Esophagus squamous epithelium (tissue), 5 donors: ENCODE data around the gene UBA7. TPM values are rescaled to one million over a fixed set of nuclear protein-coding genes. Genes with fewer than 3 reads are reported as not detected.

Experiments used
- DNase-seq: peaks from one replicate; lab custom pipeline; 2025; lab: John Stamatoyannopoulos, UW
- H3K27ac ChIP-seq, 4 donors: fragments of 200-600 bp; sonication (generic); one replicate each; pipeline ENCODE4 v1.5.1; 2016 to 2019; ENCODE audit warnings: mild to moderate bottlenecking in 1 of 4
- H3K27me3 ChIP-seq, 4 donors: fragments of 200-600 bp; sonication (generic); 1 replicate in 3 of 4; 2 replicates in 1 of 4; pipeline versions ENCODE4 v1.5.1 to v1.6.0; 2017 to 2021; ENCODE audit warnings: antibody characterized with exemption in 1 of 4
- H3K36me3 ChIP-seq, 3 donors: fragments of 200-600 bp; sonication (generic); one replicate each; pipeline ENCODE4 v1.5.1; 2016 to 2019
- H3K4me1 ChIP-seq, 3 donors: fragments of 200-600 bp; sonication (generic); one replicate each; pipeline ENCODE4 v1.5.1; 2017 to 2019
- H3K4me3 ChIP-seq, 4 donors: fragments of 200-600 bp; sonication (generic); 1 replicate in 3 of 4; 2 replicates in 1 of 4; pipeline ENCODE4 v1.5.1; 2016 to 2019; ENCODE audit warnings: mild to moderate bottlenecking in 2 of 4, moderate library complexity in 1 of 4
- H3K9me3 ChIP-seq, 3 donors: fragments of 200-600 bp; sonication (generic); one replicate each; pipeline ENCODE4 v1.5.1; 2016 to 2019
- CTCF ChIP-seq, 6 experiments: fragments of 450-650 bp in 4 of 6; fragments of 200-600 bp in 2 of 6; sonication (generic) in 2 of 6; IDR thresholded peaks; one replicate each; pipeline ENCODE4 v1.5.1; 2016 to 2019; ENCODE audit warnings: antibody characterized with exemption in 6 of 6, mild to moderate bottlenecking in 4 of 6, moderate library complexity in 4 of 6
- POLR2A ChIP-seq, 4 donors: fragments of 450-650 bp; IDR thresholded peaks; one replicate each; pipeline ENCODE4 v1.6.1; 2017; ENCODE audit warnings: antibody characterized with exemption in 4 of 4, mild to moderate bottlenecking in 4 of 4, moderate library complexity in 3 of 4
- WGBS, 2 donors: methylation state at CpG; one replicate each; pipeline ENCODE4 v1.1.5; 2018; 5-methylcytosine and 5-hydroxymethylcytosine counted together
- intact Hi-C: fragments of 100-400 bp; cut with DNase I; formaldehyde crosslinking; loops from one replicate; pipeline ENCODE4 v1.15.0; 2022
- total RNA-seq, 4 donors: library from RNA; depleted of rRNA; stranded (reverse); fragments of >200 nt; gene quantifications; one replicate each; pipeline ENCODE4 v1.1.0, GENCODE V29; 2016
- donor health status: DM: yes; HTN: yes; CAD: no.

UBA7 gene
- 10 to 100 TPM in 3 of 4 donors, 1 to 10 TPM in 1; 8.1 to 43.3 (median 33.8) TPM for total RNA-seq

- no peak for DNase-seq
- TF ChIP-seq POLR2A (IDR thresholded peaks at IDR 0.05) (peak in 1 of 4 donors; percentile 9), CTCF (IDR thresholded peaks at IDR 0.05) (no peak)
- H3K4me3 ChIP-seq, result peak within 1 kb of the TSS; percentile 24 to 65 (median 53)
- WGBS, 2 donors, result 0% methylated on average over 1 to 3 of the region's 9 CpGs
- H3K27ac ChIP-seq, result peak within 1 kb of the TSS; percentile 76 to 88 (median 84)
- H3K36me3 ChIP-seq, result peaks cover 15 to 40% (median 18%) of the 10 kb centered on the region in 3 donors
- intact Hi-C loops, result no loop called here
- H3K9me3 ChIP-seq, result no peaks in the 10 kb centered on the region
- no peaks in the 10 kb centered on the region for H3K27me3 ChIP-seq
- peaks cover 16 to 40% (median 19%) of the 10 kb centered on the region in 3 donors for H3K4me1 ChIP-seq
Measured at GRCh38 chr3:49813497-49814174, at the start of gene UBA7. TSS of gene UBA7 (minus strand) at chr3:49813953. CDS start at chr3:49813787, 166 bp downstream.

- Histone ChIP-seq H3K4me3 (no peak overlapping the region), H3K36me3 (no peaks in the 10 kb centered on the region), H3K27ac (no peak overlapping the region), H3K4me1 (peaks cover 8 to 17% (median 13%) of the 10 kb centered on the region in 3 donors), H3K9me3 (no peaks in the 10 kb centered on the region), H3K27me3 (peaks cover 0 to 24% (median 2%) of the 10 kb centered on the region in 4 donors)
- TF ChIP-seq POLR2A (IDR thresholded peaks at IDR 0.05), result no peak
- intact Hi-C loops, result no loop called here
- WGBS, 2 donors, result 100% methylated on average over 1 of the region's 12 CpGs; no CpG with 5 or more reads in 1 of the 2 donors
- DNase-seq, result no peak
Measured at GRCh38 chr3:49859576-49860305, 46.0 kb upstream of the UBA7 start.

GRCh38 chr3:49856181-49857005, 42.6 kb upstream of the UBA7 start, which contains the start of gene TRAIP:
TSS of gene TRAIP (minus strand) at chr3:49856564. CDS start at chr3:49856453, 111 bp downstream.
- no peaks in the 10 kb centered on the region for H3K27me3 ChIP-seq
- peaks cover 8 to 17% (median 13%) of the 10 kb centered on the region in 3 donors for H3K4me1 ChIP-seq
- TF ChIP-seq POLR2A (IDR thresholded peaks at IDR 0.05) (peak in 1 of 4 donors; percentile 34), CTCF (IDR thresholded peaks at IDR 0.05) (no peak)
- peak; percentile 60 for DNase-seq
- peak within 1 kb of the TSS; percentile 61 to 87 (median 66) for H3K4me3 ChIP-seq
- H3K27ac ChIP-seq, result peak within 1 kb of the TSS; percentile 71 to 86 (median 84)
- no peaks in the 10 kb centered on the region for H3K36me3 ChIP-seq
- no peaks in the 10 kb centered on the region for H3K9me3 ChIP-seq
- intact Hi-C loops, result no loop called here
- WGBS, 2 donors, result 3 to 11% methylated on average over 7 to 16 of the region's 52 CpGs

- TF ChIP-seq CTCF (IDR thresholded peaks at IDR 0.05), result no peak
- no peak for DNase-seq
- Histone ChIP-seq H3K4me1 (peaks cover 8 to 17% (median 13%) of the 10 kb centered on the region in 3 donors), H3K27ac (peak overlapping the region in 2 of 4 donors; percentile 71 to 86), H3K27me3 (no peaks in the 10 kb centered on the region), H3K9me3 (no peaks in the 10 kb centered on the region), H3K4me3 (peak overlapping the region; percentile 61 to 87 (median 66)), H3K36me3 (no peaks in the 10 kb centered on the region)
- 34 to 40% methylated on average over 3 of the region's 5 CpGs for WGBS, 2 donors
- intact Hi-C loops, result no loop called here
Measured at GRCh38 chr3:49855662-49856061, 41.9 kb upstream of the UBA7 start.

- DNase-seq, result no peak
- TF ChIP-seq POLR2A (IDR thresholded peaks at IDR 0.05) (no peak), CTCF (IDR thresholded peaks at IDR 0.05) (no peak)
- intact Hi-C loops, result loop anchor here (10.0 kb wide), 1 partner anchor 141 kb away; no protein-coding TSS in a partner anchor
- no peaks in the 10 kb centered on the region for H3K9me3 ChIP-seq
- peaks cover 0 to 3% (median 0%) of the 10 kb centered on the region in 3 donors for H3K4me1 ChIP-seq
- no peaks in the 10 kb centered on the region for H3K27me3 ChIP-seq
- no peak overlapping the region for H3K4me3 ChIP-seq
- H3K36me3 ChIP-seq, result peaks cover 0 to 44% (median 0%) of the 10 kb centered on the region in 3 donors
- WGBS, 2 donors, result 82 to 87% methylated on average over 2 to 3 of the region's 3 CpGs
- H3K27ac ChIP-seq, result no peak overlapping the region
Measured at GRCh38 chr3:49845694-49846093, 31.9 kb upstream of the UBA7 start.
